Heart left ventricle (tissue), 16 donors: Measurements from ENCODE around the gene CCDC61. TPM values are rescaled to one million over a fixed set of nuclear protein-coding genes. Genes with fewer than 3 reads are reported as not detected.

Experiments
- ATAC-seq, 4 donors: fragments of 200-7000 bp; cut with Tn5 transposase; one replicate each; pipeline ENCODE4 v1.9.1; 2020 to 2022; ENCODE audit warnings: moderate library complexity in 4 of 4, mild to moderate bottlenecking in 3 of 4, moderate number of reproducible peaks in 1 of 4
- DNase-seq, 5 donors: peaks; one replicate each; pipeline ENCODE4 v3.0.0-alpha.2; 2020
- H3K27ac ChIP-seq, 12 donors: fragments of 200-600 bp; sonication (generic) in 4 of 12; one replicate each; pipeline versions ENCODE4 v1.5.0 to v1.8.0; 2016 to 2022; ENCODE audit warnings: mild to moderate bottlenecking in 2 of 12
- H3K27me3 ChIP-seq, 9 donors: fragments of 200-600 bp; sonication (generic) in 2 of 9; one replicate each; pipeline versions ENCODE4 v1.5.1 to v1.8.0; 2016 to 2022; ENCODE audit warnings: mild to moderate bottlenecking in 3 of 9
- H3K36me3 ChIP-seq, 9 donors: fragments of 200-600 bp; sonication (generic) in 2 of 9; one replicate each; pipeline versions ENCODE4 v1.5.0 to v1.8.0; 2018 to 2022; ENCODE audit warnings: mild to moderate bottlenecking in 2 of 9
- H3K4me1 ChIP-seq, 12 donors: fragments of 200-600 bp; sonication (generic) in 4 of 12; one replicate each; pipeline versions ENCODE4 v1.5.0 to v1.8.0; 2016 to 2022; ENCODE audit warnings: mild to moderate bottlenecking in 3 of 12
- H3K4me3 ChIP-seq, 12 donors: fragments of 200-600 bp; sonication (generic) in 4 of 12; one replicate each; pipeline versions ENCODE4 v1.5.0 to v1.8.0; 2017 to 2022; ENCODE audit warnings: mild to moderate bottlenecking in 9 of 12, moderate library complexity in 4 of 12
- H3K9me3 ChIP-seq, 12 donors: fragments of 200-600 bp; sonication (generic) in 4 of 12; one replicate each; pipeline versions ENCODE4 v1.5.0 to v1.8.0; 2016 to 2022; ENCODE audit warnings: mild to moderate bottlenecking in 1 of 12
- CTCF ChIP-seq, 12 donors: fragments of 200-600 bp; sonication (generic) in 4 of 12; IDR thresholded peaks; one replicate each; pipeline versions ENCODE4 v1.5.0 to v1.8.0; 2018 to 2022; ENCODE audit warnings: antibody characterized with exemption in 12 of 12, mild to moderate bottlenecking in 5 of 12
- POLR2A ChIP-seq, 2 donors: fragments of 450-650 bp; IDR thresholded peaks; one replicate each; pipeline ENCODE4 v1.6.1; 2017; ENCODE audit warnings: antibody characterized with exemption in 2 of 2, mild to moderate bottlenecking in 2 of 2, moderate library complexity in 2 of 2
- WGBS, 4 donors: extraction: QIAGEN DNeasy Blood & Tissue Kit in 2 of 4; methylation state at CpG; one replicate each; pipeline versions ENCODE4 v1.1.5 to v1.1.7; 2013 to 2018; 5-methylcytosine and 5-hydroxymethylcytosine counted together
- intact Hi-C, 10 donors: fragments of 100-400 bp; cut with DNase I; formaldehyde crosslinking; loops; one replicate each; pipeline versions ENCODE4 v1.11.1 to v1.14.2; 2022
- polyA plus RNA-seq, 2 donors: library from polyadenylated mRNA; stranded (reverse); fragments of 200-250 nt; gene quantifications; one replicate each; pipeline ENCODE4 v1.2.3, GENCODE V29; 2013
- total RNA-seq, 9 donors: library from RNA; depleted of rRNA in 2 of 9; stranded (reverse); fragments of >200 nt in 2 of 9; fragmentation: NEBNext Ultra II Directional in 3 of 9; extraction: Animal tissue kit (Norgen Biotek cat#: 25700) in 3 of 9; gene quantifications; one replicate each; pipeline versions ENCODE4 v1.1.0 to v1.2.4, GENCODE V29; 2016 to 2023
- donor health status: ischemic (EF 13 %, LVEDD 7.1; RV severe dilation, severe dysfunction).
- donor health status: healthy with polysubstance abuse.
- donor health status: DM: no; HTN: yes; CAD: no.
- donor health status: DM: no; HTN: no; CAD: no.
- donor health status: ischemic (EF 25% LVEDD 6.9; RV normal size, moderate dysfunction).
- donor health status: ischemic (EF 25% LVEDD 5.7; RV mildly dilated, moderate dysfunction).
- donor health status: healthy.
- donor health status: DM: yes; HTN: yes; CAD: no.
- donor health status: ischemic (EF 35%, LVEDD 5.7; RV mildly dilated, moderate dysfunction).
- donor health status: nonischemic (EF 11% LVEDD 7.7; RV severe dilation, severe dysfunction).
- donor health status: DM: yes; HTN: yes; CAD: no.
- donor health status: PGD.
- donor health status: ischemic (EF 29% LVEDD 5.4; RV normal size, mild dysfunction).
- donor health status: nonischemic (EF 23%, LVEDD 6.1; RV moderate dilation, normal function).

CCDC61 gene
- total and polyA plus RNA-seq, 11 donors, result 4.1 to 13.7 (median 6.8) TPM

GRCh38 chr19:45967246-45967645, 28.0 kb upstream of the CCDC61 start:
- DNase-seq (no peak), ATAC-seq (no peak)
- H3K4me3 ChIP-seq, result no peak overlapping the region
- no peak overlapping the region for H3K27ac ChIP-seq
- WGBS, 4 donors, result 67 to 76% (median 70%) methylated on average over 7 of the region's 7 CpGs
- TF ChIP-seq POLR2A (IDR thresholded peaks at IDR 0.05), result no peak
- no peak for TF ChIP-seq CTCF (IDR thresholded peaks at IDR 0.05)
- H3K4me1 ChIP-seq, result peaks cover 0 to 14% (median 4%) of the 10 kb centered on the region in 12 donors
- intact Hi-C loops, result no loop called here
- H3K36me3 ChIP-seq, result peaks cover 0 to 2% (median 0%) of the 10 kb centered on the region in 9 donors
- no peaks in the 10 kb centered on the region for H3K9me3 ChIP-seq
- peaks cover 0 to 26% (median 16%) of the 10 kb centered on the region in 9 donors for H3K27me3 ChIP-seq

- H3K9me3 ChIP-seq, result no peaks in the 10 kb centered on the region
- peaks cover 0 to 24% (median 4%) of the 10 kb centered on the region in 12 donors for H3K4me1 ChIP-seq
- WGBS, 4 donors, result 73 to 81% (median 80%) methylated on average over 9 of the region's 9 CpGs
- TF ChIP-seq POLR2A (IDR thresholded peaks at IDR 0.05), result no peak
- TF ChIP-seq CTCF (IDR thresholded peaks at IDR 0.05), result no peak
- H3K27ac ChIP-seq, result no peak overlapping the region
- no peak for DNase-seq
- H3K4me3 ChIP-seq, result no peak overlapping the region
- intact Hi-C loops, result no loop called here
- no peak for ATAC-seq
- H3K27me3 ChIP-seq, result peaks cover under 1 to 36% (median 24%) of the 10 kb centered on the region in 9 donors
- H3K36me3 ChIP-seq, result peaks cover 0 to 2% (median 0%) of the 10 kb centered on the region in 9 donors
Observed at GRCh38 chr19:45968626-45969025, 26.6 kb upstream of the CCDC61 start.

- Histone ChIP-seq H3K36me3 (peaks cover 0 to 2% (median 0%) of the 10 kb centered on the region in 9 donors), H3K27ac (peak overlapping the region in 1 of 12 donors; percentile 9), H3K4me3 (no peak overlapping the region), H3K27me3 (peaks cover 6 to 46% (median 33%) of the 10 kb centered on the region in 9 donors), H3K9me3 (no peaks in the 10 kb centered on the region), H3K4me1 (peaks cover 0 to 28% (median 6%) of the 10 kb centered on the region in 12 donors)
- 65 to 76% (median 71%) methylated on average over 5 of the region's 5 CpGs for WGBS, 4 donors
- intact Hi-C loops, result loop anchor here in 1 of 10 donors (2.0 kb wide), 1 partner anchor 13 kb away; no protein-coding TSS in a partner anchor
- TF ChIP-seq CTCF (IDR thresholded peaks at IDR 0.05) (no peak), POLR2A (IDR thresholded peaks at IDR 0.05) (no peak)
- DNase-seq (no peak), ATAC-seq (no peak)
Observed at GRCh38 chr19:45969676-45970075, 25.6 kb upstream of the CCDC61 start.

- intact Hi-C loops, result loop anchor here in 2 of 10 donors (1.0 to 2.0 kb wide), 2 partner anchors 15 kb away; no protein-coding TSS in a partner anchor
- DNase-seq, result peak in 4 of 5 donors; percentile 29 to 66 (median 55)
- 8 to 19% (median 9%) methylated on average over 11 of the region's 11 CpGs for WGBS, 4 donors
- Histone ChIP-seq H3K27me3 (peaks cover 8 to 57% (median 40%) of the 10 kb centered on the region in 9 donors), H3K36me3 (peaks cover 0 to 2% (median 0%) of the 10 kb centered on the region in 9 donors), H3K9me3 (no peaks in the 10 kb centered on the region), H3K4me1 (peaks cover 0 to 28% (median 6%) of the 10 kb centered on the region in 12 donors), H3K27ac (peak overlapping the region in 11 of 12 donors; percentile 56 to 92 (median 85)), H3K4me3 (peak overlapping the region in 11 of 12 donors; percentile 43 to 68 (median 58))
- TF ChIP-seq CTCF (IDR thresholded peaks at IDR 0.05), result no peak
- TF ChIP-seq POLR2A (IDR thresholded peaks at IDR 0.05), result no peak
- peak in 3 of 4 donors; percentile 49 to 66 (median 53) for ATAC-seq
Observed at GRCh38 chr19:45971260-45971902, 23.9 kb upstream of the CCDC61 start.
